Activated effector memory CD4-positive, alpha-beta T cell treated with Interleukin-2 at 50 U/mL for 16 hours (primary cell): ENCODE measurements around the gene ZFP62.
A peak's percentile ranks its signal among the peaks of the same experiment; 100 is the strongest.
"Not testable (repeated sequence)": the region's sequence is repeated elsewhere in the genome, so short reads cannot be mapped to it uniquely, and the experiment has no call there.

Experiments
- DNase-seq: peaks from one replicate; pipeline ENCODE4 v3.0.0-alpha.2; 2020

ZFP62 gene

DNA sequence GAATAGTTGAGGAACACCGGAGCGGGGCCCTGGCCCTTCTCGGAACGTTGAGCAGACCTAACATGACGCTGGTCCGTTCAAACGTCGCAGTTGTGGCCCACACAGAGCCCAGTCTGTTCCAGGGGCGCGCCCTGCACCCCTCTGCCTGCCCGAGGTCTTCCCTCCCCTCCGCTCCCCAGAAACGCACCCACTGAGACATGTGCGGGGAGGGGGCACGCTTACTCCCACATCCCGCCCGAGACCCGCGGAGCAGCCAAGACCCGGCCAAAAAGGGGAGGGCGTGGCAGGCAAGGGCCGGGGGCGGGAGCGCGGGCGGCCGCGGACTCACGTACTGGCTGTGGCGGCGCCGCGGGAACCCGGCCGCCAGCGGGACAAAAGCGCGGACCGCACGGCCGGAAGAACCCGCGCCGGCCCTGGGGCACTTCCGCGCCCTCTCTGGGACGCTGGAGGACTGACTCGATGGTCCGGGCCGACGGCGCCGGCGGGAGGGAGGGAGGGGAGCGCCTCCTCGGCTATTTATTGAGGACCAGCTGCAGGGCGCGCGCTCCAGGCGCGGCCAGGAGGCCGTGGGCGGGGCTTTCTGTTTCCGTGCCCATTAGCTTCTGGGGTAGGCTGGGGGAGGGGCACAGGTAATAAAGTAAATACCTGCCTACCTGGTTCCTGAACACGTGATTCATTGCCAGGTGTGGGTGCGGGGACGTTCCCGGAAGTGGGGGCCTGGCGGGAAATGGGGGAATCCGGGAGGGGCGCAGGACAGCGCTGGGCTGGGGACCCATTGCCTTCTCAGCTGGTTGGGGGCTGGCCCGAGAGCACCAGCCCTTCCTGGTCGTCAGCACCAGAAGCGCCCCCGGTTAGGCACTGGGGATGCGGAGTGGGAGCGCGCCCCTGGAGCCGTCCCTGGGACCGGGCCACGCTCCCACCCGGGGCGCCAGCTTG is at the start of gene ZFP62:
TSS of gene ZFP62 (minus strand) at position 390 of the 936 bp plus-strand sequence. CDS start at position 333, 57 bp downstream.
- DNase-seq, result peak; percentile 86

GRCh38 chr5:180910735-180911134 is 49.7 kb upstream of the ZFP62 start:
- no peak for DNase-seq

GRCh38 chr5:180910182-180910581 is 49.1 kb upstream of the ZFP62 start:
- DNase-seq, result no peak

GRCh38 chr5:180909782-180910181 is 48.7 kb upstream of the ZFP62 start:
- no peak for DNase-seq

DNA sequence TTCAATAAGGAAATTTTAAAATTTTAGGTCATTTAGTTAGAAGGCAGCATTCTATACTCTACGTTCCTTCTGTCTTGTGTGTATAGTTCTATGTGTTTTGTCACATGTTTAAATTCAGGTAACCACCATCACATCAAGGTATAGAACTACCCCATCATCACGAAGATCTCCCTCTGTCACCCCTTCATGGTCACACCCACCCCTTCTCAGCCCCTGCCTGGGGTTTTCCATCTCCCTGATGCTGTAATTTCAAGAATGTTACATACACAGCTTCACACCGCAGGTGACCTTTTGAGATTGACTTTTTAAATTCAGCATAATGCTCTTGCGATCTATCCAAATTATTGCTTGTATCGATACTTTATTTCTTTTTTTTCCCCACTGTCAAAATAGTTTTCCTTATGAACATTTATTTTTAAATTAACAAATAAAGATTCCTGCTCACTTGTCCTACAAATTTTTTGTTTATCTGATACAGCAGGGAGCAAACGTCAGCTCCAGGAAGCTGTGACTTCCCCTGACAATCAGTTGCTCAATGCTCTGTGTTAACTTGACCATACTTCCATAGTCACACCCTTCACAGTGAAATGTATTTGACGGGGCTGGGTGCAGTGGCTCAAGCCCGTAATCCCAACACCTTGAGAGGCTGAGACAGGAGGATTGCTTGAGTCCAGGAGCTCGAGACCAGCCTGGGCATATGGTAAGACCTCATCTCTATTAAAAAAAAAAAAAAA is 48.1 kb upstream of the ZFP62 start:
- DNase-seq, result no peak

DNA sequence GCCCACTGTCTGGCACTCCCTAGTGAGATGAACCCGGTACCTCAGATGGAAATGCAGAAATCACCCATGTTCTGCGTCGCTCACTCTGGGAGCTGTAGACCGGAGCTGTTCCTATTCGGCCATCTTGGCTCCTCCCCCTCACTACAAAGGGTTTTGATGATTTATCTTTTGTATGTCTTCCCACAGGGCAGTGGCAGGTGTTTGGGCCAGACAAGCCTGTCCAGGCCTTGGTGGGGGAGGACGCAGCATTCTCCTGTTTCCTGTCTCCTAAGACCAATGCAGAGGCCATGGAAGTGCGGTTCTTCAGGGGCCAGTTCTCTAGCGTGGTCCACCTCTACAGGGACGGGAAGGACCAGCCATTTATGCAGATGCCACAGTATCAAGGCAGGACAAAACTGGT is 47.3 kb upstream of the ZFP62 start:
- DNase-seq, result no peak

GRCh38 chr5:180901319-180902009 is 40.4 kb upstream of the ZFP62 start:
- no peak for DNase-seq

GRCh38 chr5:180900178-180900577 is 39.1 kb upstream of the ZFP62 start:
- no peak for DNase-seq

DNA sequence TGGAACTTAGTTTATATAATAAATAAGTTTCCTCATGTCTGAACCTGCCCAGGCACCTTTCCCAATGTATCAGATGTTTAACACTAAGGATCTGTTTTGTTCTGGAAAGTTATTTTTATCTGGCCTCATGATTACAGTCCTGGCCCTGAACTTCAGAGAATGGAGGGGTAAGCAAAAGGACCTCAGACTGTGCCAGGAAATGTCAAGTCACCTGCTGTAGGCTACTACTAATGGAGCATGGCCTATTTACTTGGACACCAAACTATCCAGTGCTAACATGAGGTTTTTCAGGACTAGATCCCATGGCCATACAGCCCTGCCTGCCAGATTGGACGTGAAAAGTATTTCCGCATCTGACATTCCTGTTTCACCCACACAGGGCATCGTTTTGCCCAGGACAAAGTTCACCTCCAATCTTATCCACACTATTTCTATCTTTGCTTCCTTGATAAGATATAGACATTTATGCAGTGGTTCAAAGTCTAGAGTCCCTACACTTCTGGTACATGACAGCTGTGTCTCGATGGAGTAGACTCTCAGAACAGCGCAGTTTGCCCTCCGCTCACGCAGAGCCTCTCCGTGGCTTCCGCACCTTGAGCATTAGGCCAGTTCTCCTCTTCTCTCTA is 37.7 kb upstream of the ZFP62 start, which contains the start of gene BTNL8:
TSS of gene BTNL8 (plus strand) at position 539 of the 626 bp plus-strand sequence. CDS start 152 bp downstream, outside the sequence.
- no peak for DNase-seq

DNA sequence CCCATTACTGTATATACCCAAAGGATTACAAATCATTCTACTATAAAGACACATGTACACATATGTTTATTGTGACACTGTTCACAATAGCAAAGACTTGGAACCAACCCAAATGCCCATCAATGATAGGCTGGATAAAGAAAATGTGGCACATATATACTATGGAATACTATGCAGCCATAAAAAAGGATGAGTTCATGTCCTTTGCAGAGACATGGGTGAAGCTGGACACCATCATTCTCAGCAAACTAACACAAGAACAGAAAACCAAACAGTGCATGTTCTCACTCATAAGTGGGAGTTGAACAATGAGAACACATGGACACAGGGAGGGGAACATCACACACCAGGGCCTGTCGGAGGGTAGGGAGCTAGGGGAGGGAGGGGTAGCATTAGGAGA is 34.3 kb upstream of the ZFP62 start:
- not testable (repeated sequence) for DNase-seq

- DNase-seq, result no peak
Observed at GRCh38 chr5:180889381-180889780, 28.3 kb upstream of the ZFP62 start.

DNA sequence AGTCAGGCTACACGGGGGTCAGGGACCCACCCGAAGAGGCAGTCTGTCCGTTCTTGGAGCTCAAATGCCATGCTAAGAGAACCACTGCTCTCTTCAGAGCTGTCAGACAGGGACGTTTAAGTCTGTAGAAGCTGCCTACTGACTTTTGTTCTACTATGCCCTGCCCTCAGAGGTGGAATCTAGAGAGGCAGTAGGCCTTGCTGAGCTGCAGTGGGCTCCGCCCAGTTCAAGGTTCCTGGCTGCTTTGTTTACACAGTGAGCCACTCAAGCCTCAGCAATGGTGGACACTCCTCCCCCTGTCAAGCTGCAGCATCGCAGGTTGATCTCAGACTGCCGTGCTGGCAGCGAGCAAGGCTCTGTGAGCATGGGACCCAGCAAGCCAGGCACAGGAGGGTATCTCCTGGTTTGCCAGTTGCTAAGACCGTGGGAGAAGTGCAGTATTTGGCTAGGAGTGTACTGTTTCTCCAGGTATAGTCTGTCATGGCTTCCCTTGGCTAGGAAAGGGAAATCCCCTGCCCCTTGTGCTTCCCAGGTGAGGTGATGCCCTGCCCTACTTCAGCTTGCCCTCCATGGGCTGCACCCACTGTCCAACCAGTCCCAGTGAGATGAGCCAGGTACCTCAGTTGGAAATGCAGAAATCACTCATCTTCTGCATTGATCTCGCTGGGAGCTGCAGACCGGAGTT is 24.9 kb upstream of the ZFP62 start:
- DNase-seq, result not testable (repeated sequence)

DNA sequence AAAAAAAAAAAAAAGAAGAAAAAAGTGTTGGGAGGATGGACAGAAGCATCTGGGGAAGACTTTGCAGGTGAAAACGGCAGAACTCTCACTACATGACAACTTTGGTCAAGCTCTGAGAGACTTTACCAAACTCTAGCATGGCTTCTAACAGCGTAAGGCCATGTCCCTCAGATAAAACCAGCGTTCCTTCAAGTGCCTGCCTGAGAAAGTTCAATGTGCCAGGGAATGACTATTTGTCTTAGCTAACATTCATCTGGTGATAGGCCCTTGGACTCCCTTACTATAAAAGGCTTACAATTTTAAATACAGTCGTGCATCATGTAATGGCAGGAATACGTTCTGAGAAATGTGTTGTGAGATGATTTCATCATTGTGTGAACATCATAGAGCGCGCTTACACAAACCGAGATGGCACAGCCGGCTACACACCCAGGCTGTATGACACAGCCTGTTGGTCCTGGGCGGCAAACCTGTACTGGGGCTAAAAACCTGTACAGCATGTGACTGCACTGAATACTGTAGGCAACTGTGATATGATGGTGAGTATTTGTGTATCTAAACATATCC is 14.9 kb upstream of the ZFP62 start:
- no peak for DNase-seq

DNA sequence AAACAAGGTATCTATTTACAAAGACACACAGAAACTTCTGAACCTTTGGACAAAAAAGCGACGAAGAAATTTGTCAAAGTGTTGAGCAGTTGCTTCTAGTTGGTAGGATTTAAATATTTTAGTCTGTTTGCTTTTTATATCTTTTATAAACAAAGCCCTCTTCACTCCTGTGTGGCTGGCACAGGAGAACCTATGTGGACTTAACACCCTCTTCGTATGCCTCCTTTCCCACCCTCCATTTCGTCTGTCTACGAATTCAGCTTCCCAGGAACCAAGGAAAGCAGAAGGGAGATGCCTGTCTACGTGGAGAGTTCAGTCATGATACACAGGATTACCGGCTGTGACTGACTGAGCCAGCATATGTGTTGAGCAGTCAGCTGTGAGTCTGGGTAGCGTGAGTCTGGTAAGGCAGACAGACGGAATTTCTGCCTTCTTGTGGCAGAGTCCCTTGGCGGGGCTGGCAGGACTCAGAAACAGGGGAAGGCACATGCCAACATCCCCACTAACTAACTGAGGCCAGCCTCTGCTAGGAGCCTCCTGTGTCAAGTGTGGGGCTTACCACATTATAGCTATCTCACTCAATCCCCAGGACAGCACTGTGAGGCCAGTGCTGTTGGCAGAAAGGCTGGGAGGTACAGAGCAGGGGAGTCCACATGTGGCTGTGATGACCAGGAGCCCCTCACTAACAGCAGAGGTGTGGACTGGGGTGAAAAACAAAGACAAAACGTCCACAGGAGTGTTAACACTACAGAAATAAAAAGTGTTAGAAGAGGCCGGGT is 13.9 kb upstream of the ZFP62 start:
- no peak for DNase-seq

DNA sequence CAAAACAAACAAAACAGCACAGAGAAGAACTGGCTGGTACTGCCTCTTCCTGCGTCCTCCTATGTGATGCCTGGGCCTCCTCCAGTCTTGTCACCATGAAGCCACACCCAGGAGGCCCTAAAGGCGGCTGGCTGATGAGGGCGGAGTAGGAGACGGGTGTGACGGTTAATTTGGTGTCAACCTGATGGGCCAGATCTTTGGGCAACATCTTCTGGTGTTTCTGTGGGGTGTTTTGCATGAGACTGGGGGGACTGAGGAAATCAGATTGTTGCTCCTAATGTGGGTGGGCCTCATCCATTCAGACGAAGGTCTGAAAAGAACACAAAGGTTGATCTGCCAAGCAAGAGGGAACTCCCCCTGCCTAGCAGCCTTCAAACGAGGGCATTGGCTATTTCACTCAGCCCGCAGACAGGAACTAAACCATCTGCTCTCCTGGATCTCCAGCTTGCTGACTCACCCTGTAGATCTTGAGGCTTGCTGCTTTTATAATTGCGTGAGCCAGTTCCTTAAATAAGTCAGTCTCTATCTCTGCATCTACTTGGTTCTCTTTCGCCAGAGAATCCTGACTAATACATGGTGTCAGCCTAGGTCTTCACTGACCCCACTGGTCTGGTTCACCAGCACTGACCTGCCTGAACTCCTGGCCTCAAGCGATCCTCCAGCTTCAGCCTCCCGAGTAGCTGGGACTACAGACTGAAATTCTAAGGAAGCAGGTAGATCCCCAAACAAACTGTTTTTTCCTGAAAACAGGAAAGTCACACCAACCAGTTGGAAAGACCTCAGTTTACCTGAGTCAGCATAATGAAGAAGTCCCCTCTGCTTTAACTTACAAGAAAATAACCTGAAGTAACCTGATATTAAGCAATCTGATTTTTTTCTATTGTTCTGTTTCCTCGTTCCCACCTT is 12.8 kb upstream of the ZFP62 start:
- DNase-seq, result peak; percentile 15

GRCh38 chr5:180872419-180872818 is 11.3 kb upstream of the ZFP62 start:
- no peak for DNase-seq

- no peak for DNase-seq
Observed at GRCh38 chr5:180870276-180871068, 9.4 kb upstream of the ZFP62 start.

- DNase-seq, result no peak
Observed at GRCh38 chr5:180869587-180869986, 8.5 kb upstream of the ZFP62 start.

DNA sequence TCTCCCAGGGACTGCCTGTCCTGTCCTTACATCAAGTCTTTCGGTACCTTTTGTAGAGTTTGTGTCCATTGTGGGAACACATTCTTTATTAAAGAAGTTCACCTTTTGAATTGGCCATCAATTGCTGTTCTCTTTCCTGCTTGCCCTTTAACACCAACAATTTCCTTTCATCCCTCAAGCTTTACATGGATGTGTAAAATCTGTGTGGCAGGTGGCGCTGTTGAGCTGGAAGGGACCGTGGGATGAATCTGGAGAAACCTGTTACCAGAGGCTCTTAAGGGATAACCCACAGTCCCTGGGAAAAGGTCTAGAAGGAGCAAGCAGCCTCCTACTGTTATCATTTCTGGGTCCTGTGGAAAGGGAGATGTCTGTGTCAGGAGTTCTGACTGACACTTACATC is 7.9 kb upstream of the ZFP62 start:
- peak; percentile 31 for DNase-seq
